ENCODE data around the gene GAB2.

Gene GAB2

GRCh38 chr11:78419327-78419726, 1.7 kb upstream of the GAB2 start (continued):
- TF ChIP-seq ZNF629 (tag by site-specific recombination; IDR thresholded peaks at IDR 0.05) (0 out of 2 replicates have a peak, but pooled peaks have one; percentile 39), ZNF544 (tag by site-specific recombination; IDR thresholded peaks at IDR 0.05) (no peak), ZBTB10 (tag by site-specific recombination; IDR thresholded peaks at IDR 0.05) (no peak), SP7 (tag by site-specific recombination; IDR thresholded peaks at IDR 0.05) (peak; percentile 23; the same call in 1 of the 2 replicates), ZNF585B (tag by site-specific recombination; IDR thresholded peaks at IDR 0.05) (no peak), ZBTB8A (tag by site-specific recombination; IDR thresholded peaks at IDR 0.05) (no peak), TCF7L2 (IDR thresholded peaks at IDR 0.05; ENCODE audit: borderline replicate concordance, low read depth, low read length) (no peak), ZNF600 (tag by site-specific recombination; IDR thresholded peaks at IDR 0.05) (peak; percentile 54; the same call in 1 of the 2 replicates)

GRCh38 chr11:78418584-78419211, 1.1 kb upstream of the GAB2 start:
- no peak overlapping the region; the same call in 1 of the 2 replicates for H3K4me3 ChIP-seq (ENCODE audit: low read depth, low read length)

GRCh38 chr11:78417888-78418583, 416 bp upstream of the GAB2 start:
- Histone ChIP-seq H3K4me1 (ENCODE audit: control insufficient read depth, insufficient read depth, low read length) (no peaks in the 10 kb centered on the region; the same call in 1 of the 2 replicates), H3K27ac (ENCODE audit: extremely low read depth, low read depth, low read length) (no peak overlapping the region), H3K4me3 (ENCODE audit: low read depth, low read length) (peak overlapping the region; percentile 63), H3K9me3 (ENCODE audit: control insufficient read depth, insufficient read depth, low read depth, low read length) (no peaks in the 10 kb centered on the region), H3K36me3 (ENCODE audit: control insufficient read depth in 2 of 2, insufficient read depth in 1 of 2, low read length in 2 of 2) (no peaks in the 10 kb centered on the region)
- ChIA-PET POLR2A (no interaction called here), CTCF (interaction anchor here (0.6 to 9.6 kb wide), 6 partner anchors 12 to 383 kb away, joined by 3 to 52 read pairs (median 5); no protein-coding TSS in a partner anchor)
- TF ChIP-seq REPIN1 (tag by site-specific recombination; IDR thresholded peaks at IDR 0.05; ENCODE audit: low read depth) = no peak
- TF ChIP-seq ZNF391 (tag by site-specific recombination; IDR thresholded peaks at IDR 0.05; ENCODE audit: borderline replicate concordance, low read depth) = no peak
- peak; percentile 29; the same call in 1 of the 2 replicates for TF ChIP-seq ZEB2 (tag by site-specific recombination; IDR thresholded peaks at IDR 0.05)
- TF ChIP-seq ZNF510 (tag by site-specific recombination; IDR thresholded peaks at IDR 0.05; ENCODE audit: insufficient replicate concordance) = no peak
- TF ChIP-seq ZBTB8A (tag by site-specific recombination; IDR thresholded peaks at IDR 0.05) = peak; percentile 45; the same call in 1 of the 2 replicates
- peak; percentile 28; the same call in 1 of the 2 replicates for TF ChIP-seq ZNF501 (tag by site-specific recombination; IDR thresholded peaks at IDR 0.05)
- no peak; the same call in 1 of the 2 replicates for TF ChIP-seq ZBTB11 (tag by site-specific recombination; conservative IDR thresholded peaks at IDR 0.05; ENCODE audit: low read depth)
- TF ChIP-seq ZSCAN23 (tag by site-specific recombination; IDR thresholded peaks at IDR 0.05) = 0 out of 2 replicates have a peak, but pooled peaks have one; percentile 25
- TF ChIP-seq ZNF366 (tag by site-specific recombination; conservative IDR thresholded peaks at IDR 0.05) = no peak
- no peak for TF ChIP-seq REST (tag by site-specific recombination; IDR thresholded peaks at IDR 0.05)
- no peak for TF ChIP-seq ZNF292 (tag by site-specific recombination; IDR thresholded peaks at IDR 0.05; ENCODE audit: borderline replicate concordance, low read depth)
- TF ChIP-seq ZNF146 (tag by site-specific recombination; IDR thresholded peaks at IDR 0.05) = no peak
- TF ChIP-seq KLF8 (tag by site-specific recombination; IDR thresholded peaks at IDR 0.05) = peak; percentile 31; the same call in 1 of the 2 replicates

More at GRCh38 chr11:78418584-78419211, 1.1 kb upstream of the GAB2 start:
- Histone ChIP-seq H3K36me3 (ENCODE audit: control insufficient read depth in 2 of 2, insufficient read depth in 1 of 2, low read length in 2 of 2) (no peaks in the 10 kb centered on the region), H3K9me3 (ENCODE audit: control insufficient read depth, insufficient read depth, low read depth, low read length) (no peaks in the 10 kb centered on the region), H3K4me1 (ENCODE audit: control insufficient read depth, insufficient read depth, low read length) (no peaks in the 10 kb centered on the region; the same call in 1 of the 2 replicates), H3K27ac (ENCODE audit: extremely low read depth, low read depth, low read length) (no peak overlapping the region)
- CTCF ChIA-PET = interaction anchor here (0.5 to 9.6 kb wide), 8 partner anchors 7 to 155 kb away, joined by 3 to 52 read pairs (median 4); no protein-coding TSS in a partner anchor
- TF ChIP-seq ZNF302 (tag by site-specific recombination; IDR thresholded peaks at IDR 0.05; ENCODE audit: low read depth) = no peak
- no peak for TF ChIP-seq ZNF510 (tag by site-specific recombination; IDR thresholded peaks at IDR 0.05; ENCODE audit: insufficient replicate concordance)
- TF ChIP-seq ZNF707 (tag by site-specific recombination; IDR thresholded peaks at IDR 0.05) = no peak
- TF ChIP-seq ZNF335 (tag by site-specific recombination; conservative IDR thresholded peaks at IDR 0.05) = 0 out of 2 replicates have a peak, but pooled peaks have one; percentile 5
- POLR2A ChIA-PET = no interaction called here
